OCI-M2 (cell line): ENCODE measurements around the gene KDSR.

ENCODE experiments used
- DNase-seq: peaks from one replicate; lab custom pipeline; 2025; ENCODE audit not compliant: unreplicated experiment; lab: John Stamatoyannopoulos, UW

The KDSR gene

GRCh38 chr18:63284827-63285733, 81.9 kb downstream of the KDSR start:
- no peak for DNase-seq

DNA sequence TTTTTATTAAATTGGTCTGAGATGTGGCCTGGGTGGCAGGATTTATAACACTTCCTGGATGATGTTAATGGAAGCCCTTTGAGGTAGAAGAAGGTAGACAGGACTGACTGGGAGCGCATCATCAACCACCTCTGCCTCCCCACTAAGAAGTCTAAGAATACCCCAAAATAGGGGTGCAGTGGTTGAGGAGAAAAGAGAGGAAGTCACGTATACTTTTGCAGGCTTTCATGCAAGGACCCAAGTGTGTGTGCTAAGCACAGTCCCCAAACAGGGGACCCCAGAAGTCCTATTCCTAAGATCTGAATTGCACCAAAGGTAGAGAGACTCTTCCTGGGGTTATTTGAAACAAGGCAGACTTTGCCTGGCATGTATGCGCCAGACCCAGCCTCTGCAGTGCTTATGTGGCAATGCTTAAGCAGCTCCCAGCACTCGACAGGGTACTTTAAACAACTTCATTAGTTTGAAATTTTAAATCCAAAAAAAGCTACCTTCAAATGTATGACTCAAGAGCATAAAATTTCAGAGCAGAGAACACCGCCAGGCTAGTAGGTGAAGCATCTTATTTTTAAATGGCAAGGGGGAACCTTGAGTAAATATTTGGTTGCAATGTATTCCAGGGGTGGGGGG, 82.7 kb downstream of the KDSR start:
- DNase-seq: no peak

DNA sequence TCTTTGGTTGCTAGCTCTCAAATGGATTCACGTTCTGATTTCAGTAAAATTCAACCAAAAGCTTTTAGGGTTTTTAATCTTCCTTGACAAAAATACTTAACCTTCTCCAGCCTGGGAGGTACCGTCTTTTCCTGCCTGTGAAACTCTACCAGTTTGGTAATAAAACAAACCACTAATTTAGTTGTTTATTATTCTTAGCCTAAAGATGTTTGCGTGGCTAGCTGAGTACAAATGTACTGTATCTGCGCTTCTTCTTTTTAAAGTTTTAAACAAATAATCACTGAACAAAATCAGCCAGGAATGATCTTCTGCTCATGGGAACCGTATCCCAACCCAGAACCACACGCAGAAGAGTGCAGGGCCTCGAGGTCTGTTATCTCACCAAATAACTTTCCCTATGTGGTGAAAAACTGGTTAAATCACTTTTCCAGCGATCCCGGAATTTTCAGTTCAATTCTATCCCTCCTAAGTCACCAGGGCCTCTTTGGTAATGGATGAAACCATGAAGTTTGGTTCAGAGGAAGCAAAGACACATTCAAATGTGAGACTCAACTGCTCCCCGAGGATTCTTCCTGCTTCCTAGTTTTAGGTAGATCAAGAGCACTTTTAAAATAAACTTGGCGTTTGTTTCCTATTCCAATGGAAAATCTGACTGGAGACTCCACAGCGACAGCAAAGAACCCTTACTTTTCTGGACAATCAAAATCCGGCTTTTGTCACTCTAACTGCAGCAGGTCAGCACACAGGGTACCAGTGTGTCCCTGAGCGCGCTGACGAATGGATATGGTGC, 83.5 kb downstream of the KDSR start:
- no peak for DNase-seq

- DNase-seq: no peak
Measured at GRCh38 chr18:63282793-63283192, 84.2 kb downstream of the KDSR start.
